Activated T-cell treated with anti-CD3 and anti-CD28 coated beads, Interleukin-2, amount 50 U/mL, for 48 hours (primary cell): ENCODE data around the gene FHIT.

ENCODE experiments used
- DNase-seq, 2 experiments: peaks; one replicate each; pipeline ENCODE4 v3.0.0-alpha.2; 2020

Gene FHIT

DNA sequence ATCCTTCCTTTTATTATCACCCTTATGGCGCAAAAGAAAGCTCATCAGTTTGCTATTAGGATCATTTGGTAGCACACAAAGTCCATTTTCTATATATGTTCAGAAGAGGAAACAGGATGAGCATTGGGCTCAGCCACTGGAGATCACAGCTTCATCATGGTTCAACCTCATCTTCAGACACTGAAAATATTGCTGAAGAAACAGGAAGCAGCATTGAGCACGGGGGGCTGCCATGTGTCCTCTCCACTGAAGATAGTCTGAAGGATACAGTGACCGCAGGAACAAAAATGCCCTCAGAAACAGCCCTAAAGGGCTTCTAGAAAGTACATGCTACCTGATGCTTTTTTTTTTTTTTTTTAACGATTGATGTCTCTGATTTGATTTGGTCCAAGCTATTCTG is 1366.2 kb downstream of the FHIT start:
- DNase-seq, result no peak

- no peak for DNase-seq
Measured at GRCh38 chr3:59884409-59884808, 1366.8 kb downstream of the FHIT start.

GRCh38 chr3:59882746-59883145 is 1368.5 kb downstream of the FHIT start:
- no peak for DNase-seq

GRCh38 chr3:59880717-59881116 is 1370.5 kb downstream of the FHIT start:
- DNase-seq, result no peak

- DNase-seq, result no peak
Measured at GRCh38 chr3:59879031-59879581, 1372.1 kb downstream of the FHIT start.

GRCh38 chr3:59878038-59878427 is 1373.2 kb downstream of the FHIT start:
- no peak for DNase-seq

- no peak for DNase-seq
Measured at GRCh38 chr3:59877263-59878037, 1373.8 kb downstream of the FHIT start.

- no peak for DNase-seq
Measured at GRCh38 chr3:59876533-59877062, 1374.7 kb downstream of the FHIT start.

DNA sequence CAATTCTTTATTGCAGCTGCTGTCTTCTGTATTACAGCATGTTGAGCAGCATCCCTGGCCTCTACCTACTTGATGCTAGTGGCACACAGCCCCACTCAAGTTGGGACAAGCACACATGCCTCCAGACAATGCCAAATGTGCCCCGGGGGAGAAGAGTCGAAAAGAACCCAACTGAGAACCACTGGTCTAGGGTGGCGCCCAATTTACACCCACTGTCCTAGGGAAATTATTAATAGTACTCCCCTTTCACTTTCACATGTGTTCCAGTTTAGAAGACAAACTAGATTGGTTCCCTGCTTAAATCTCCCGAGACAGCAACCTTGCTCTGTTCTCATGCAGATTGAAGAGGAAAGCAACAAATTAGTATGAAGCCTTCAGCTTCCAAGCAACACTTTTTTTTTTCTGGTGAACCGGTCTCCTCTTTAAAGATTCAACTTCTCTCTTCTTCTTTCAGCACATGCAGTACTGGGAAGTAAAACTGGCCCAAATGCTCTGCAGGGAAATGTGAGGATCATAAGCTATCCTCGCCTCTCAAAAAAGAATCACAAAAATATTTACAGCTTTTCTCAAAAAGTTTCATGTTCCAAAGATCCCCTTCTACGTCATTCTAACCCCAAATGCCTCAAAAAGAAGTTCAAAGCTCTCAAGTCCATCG is 1377.5 kb downstream of the FHIT start:
- DNase-seq, result no peak

- no peak for DNase-seq
Measured at GRCh38 chr3:59872128-59872527, 1379.1 kb downstream of the FHIT start.

DNA sequence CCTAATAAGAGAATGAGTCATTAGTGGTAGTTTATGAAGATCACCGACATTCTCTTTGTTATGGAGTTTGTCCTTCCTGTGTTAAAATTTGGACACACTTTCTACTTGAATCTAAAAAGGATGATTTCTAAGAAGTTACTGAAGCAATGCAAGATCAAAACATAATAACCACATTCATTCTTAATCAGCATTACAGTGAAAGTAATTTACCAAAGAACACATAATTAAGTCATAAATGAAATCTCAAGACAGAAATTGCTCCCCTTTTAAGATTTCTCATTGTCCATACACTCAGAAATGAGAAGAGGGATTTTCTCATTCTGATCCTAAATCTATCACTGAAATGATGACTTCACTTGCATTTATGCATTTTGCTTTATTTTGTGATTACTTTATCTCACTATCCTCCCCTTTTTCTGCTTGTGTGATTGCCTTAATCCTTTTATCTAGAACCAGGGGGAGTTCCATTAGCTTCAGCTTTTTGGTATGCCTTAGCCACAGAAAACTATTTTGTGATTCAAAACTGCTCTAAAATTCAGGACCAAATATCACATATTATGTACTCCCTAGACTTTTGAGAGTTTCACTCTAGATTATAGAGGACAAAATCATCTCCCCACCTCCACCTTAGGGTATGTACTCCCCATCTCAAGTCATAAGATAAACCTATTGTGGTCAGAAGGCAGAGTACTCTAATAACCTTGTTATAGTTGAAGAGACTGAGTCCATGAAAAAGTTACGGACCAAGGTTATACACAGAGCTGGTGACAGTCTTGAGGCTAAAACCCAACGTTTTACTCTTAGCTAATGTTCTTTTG is 1383.9 kb downstream of the FHIT start:
- DNase-seq, result no peak

GRCh38 chr3:59866076-59866475 is 1385.2 kb downstream of the FHIT start:
- no peak for DNase-seq

DNA sequence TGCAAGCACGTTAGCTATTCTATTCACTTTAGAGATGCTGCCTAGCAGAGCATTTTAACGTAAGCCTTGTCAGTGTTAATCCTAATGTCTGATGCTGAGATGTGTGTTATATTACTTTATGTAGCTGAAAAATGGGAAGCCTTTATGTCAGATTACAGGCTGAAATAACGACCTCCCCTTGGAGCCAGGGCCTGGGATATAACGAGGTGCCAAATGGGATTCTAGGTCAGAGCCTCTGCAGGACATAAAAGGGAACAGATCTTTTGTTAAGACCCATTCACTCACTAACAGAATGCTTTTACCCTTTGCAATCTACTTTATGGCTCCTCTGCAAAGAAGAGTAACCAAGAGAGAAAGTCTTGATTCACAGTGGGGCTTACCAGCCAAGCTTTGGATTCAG is 1385.9 kb downstream of the FHIT start:
- DNase-seq, result no peak

- no peak for DNase-seq
Measured at GRCh38 chr3:59862686-59863085, 1388.6 kb downstream of the FHIT start.

DNA sequence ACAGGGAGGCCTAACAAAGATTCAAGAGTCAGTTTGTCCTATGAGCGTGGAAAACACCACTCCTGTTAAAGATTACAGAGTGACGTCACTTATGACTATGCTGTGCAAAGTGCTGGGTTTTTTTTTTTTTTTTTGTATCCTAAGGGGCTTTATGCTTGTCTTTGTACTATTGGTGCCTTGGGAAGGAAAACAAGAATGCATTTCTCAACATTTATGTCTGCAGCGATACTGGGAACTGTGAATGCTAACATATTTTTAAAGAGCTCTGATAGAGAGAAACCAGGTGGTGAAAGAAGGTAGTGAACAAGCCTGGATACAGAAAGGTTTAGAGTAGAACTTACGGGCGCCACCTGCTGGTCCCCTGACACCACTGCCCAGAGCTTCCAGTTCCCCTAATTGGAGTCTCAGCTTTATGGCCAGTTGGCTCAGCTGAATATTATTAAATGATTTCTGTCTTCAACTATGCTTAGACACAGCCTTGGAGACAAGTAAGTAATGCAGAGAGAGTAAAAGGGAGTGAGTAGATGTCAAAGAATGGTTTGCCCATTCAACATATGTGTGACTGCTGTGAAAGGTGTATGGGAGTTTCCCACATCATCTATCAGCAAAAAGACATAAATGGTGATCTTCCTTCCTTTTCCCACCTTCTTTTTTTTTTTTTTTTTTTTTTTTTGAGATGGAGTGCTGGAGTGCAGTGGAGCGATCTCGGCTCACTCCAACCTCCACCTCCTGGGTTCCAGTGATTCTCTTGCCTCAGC is 1393.5 kb downstream of the FHIT start:
- DNase-seq, result peak; percentile 80 to 84

DNA sequence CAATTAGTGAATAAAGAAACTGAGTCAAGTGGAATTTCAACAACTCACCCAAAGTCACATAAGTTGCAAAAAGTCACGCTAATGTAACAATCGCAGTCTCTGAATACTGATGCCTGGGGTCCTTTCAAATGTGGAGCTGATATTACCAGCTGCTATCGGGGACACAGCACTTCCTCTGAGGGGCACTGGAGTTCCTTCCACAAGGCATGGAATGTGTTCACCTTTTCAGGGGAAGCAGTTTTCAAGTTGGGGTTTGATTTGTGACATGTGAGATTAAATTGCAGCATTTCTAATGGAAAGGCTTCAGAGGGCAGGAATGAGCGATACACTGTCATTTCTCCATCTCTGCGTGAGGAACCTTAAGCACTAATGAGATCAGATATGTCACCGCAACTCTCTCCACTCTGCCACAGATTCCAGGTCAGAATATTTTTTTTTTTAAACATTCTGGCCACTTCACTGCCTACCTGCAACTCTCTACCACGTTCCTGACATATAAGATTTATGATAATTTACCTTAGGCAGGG is 1394.3 kb downstream of the FHIT start:
- DNase-seq, result no peak

DNA sequence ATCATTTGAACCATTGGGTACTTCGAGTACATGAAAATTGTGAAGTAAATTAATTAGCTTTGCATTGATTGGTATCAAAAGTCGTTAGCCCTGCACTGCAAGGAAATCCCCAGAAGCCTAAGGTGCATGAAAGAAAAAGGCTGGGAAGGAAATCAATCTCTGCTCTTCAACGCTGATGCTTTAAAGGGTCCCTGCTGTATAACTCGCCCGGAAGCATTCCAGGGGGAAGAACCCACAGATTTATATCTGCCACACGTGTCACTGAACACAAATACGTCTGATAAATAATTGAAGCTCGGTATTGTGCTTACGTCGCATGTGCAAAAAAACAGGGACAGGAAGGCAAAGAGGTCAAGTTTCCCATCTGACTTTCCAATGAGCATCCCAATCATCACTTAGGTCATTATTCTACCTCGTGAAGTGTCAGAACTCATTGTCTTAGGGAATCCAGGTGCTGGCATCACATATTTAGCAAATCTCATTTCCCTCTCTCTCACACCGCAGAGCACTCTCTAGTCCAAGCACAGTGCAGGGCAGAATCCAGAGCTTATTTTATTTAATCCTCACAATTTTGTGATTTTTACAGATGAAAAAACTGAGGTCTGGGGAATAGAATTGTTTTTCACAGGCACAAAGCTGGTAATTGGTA is 1397.1 kb downstream of the FHIT start:
- DNase-seq, result no peak

GRCh38 chr3:59850417-59850816 is 1400.8 kb downstream of the FHIT start:
- DNase-seq, result no peak

GRCh38 chr3:59845386-59845785 is 1405.9 kb downstream of the FHIT start:
- no peak for DNase-seq

DNA sequence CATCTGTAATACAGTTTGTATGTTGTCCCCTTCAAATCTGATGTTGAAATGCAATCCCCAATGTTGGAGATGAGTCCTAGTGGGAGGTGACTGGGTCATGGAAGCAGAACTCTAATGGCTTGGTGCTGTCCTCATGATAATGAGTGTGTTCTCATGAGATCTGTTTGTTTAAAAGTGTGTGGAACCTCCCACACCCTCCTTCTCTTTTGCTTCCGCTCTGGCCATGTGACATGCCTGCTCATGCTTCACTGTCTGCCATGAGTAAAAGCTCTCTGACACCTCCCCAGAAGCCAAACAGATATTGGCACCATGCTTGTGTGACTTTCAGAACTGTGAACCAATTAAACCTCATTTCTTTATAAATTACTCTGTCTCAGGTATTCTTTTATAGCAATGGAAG is 1407.4 kb downstream of the FHIT start:
- no peak for DNase-seq

GRCh38 chr3:59839810-59840515 is 1411.3 kb downstream of the FHIT start:
- peak in 1 of 2 experiments; percentile 29 for DNase-seq
